Mesodermal cell (in vitro differentiated cells): Measurements from ENCODE around the gene HNRNPDL.

ENCODE experiments used
- H3K27ac ChIP-seq: 2 replicates; pipeline ENCODE4 v1.7.0; 2013; ENCODE audit warnings: mild to moderate bottlenecking, low read depth, low read length, moderate library complexity; ENCODE audit not compliant: severe bottlenecking
- H3K36me3 ChIP-seq: 2 replicates; pipeline ENCODE4 v1.7.1; 2013; ENCODE audit warnings: mild to moderate bottlenecking, low read length, moderate library complexity; ENCODE audit not compliant: control insufficient read depth, insufficient read depth
- H3K4me1 ChIP-seq: one replicate; pipeline ENCODE4 v1.7.1; 2013; ENCODE audit warnings: mild to moderate bottlenecking, low read length; ENCODE audit not compliant: insufficient read depth, control insufficient read depth, poor library complexity, severe bottlenecking
- H3K4me3 ChIP-seq: 2 replicates; pipeline ENCODE4 v1.7.0; 2013; ENCODE audit warnings: low read length, control low read depth, mild to moderate bottlenecking; ENCODE audit not compliant: insufficient read depth, poor library complexity, severe bottlenecking; ENCODE audit errors: extremely low read depth
- H3K9me3 ChIP-seq: 2 replicates; pipeline ENCODE4 v1.7.1; 2013; ENCODE audit warnings: mild to moderate bottlenecking, low read length, moderate library complexity; ENCODE audit not compliant: control insufficient read depth
- WGBS, 2 experiments: methylation state at CpG; one replicate each; pipeline ENCODE4 v1.1.5; 2013; ENCODE audit warnings: missing lambda C conversion rate in 2 of 2; ENCODE audit not compliant: insufficient coverage in 2 of 2; 5-methylcytosine and 5-hydroxymethylcytosine counted together

The HNRNPDL gene

GRCh38 chr4:82458729-82459128, 28.5 kb upstream of the HNRNPDL start:
- Histone ChIP-seq H3K4me3 (no peak overlapping the region), H3K4me1 (no peaks in the 10 kb centered on the region), H3K27ac (no peak overlapping the region), H3K9me3 (no peaks in the 10 kb centered on the region), H3K36me3 (peaks cover 57% of the 10 kb centered on the region)
- WGBS, 2 experiments, result 92% methylated on average over 1 of the region's 2 CpGs; no CpG with 5 or more reads in 1 of the 2 experiments

GRCh38 chr4:82457266-82457665, 27.0 kb upstream of the HNRNPDL start:
- Histone ChIP-seq H3K4me1 (no peaks in the 10 kb centered on the region), H3K27ac (no peak overlapping the region), H3K4me3 (no peak overlapping the region), H3K36me3 (peaks cover 60% of the 10 kb centered on the region), H3K9me3 (no peaks in the 10 kb centered on the region)
- 92 to 95% methylated on average over 3 to 4 of the region's 7 CpGs for WGBS, 2 experiments

GRCh38 chr4:82452026-82452425, 21.8 kb upstream of the HNRNPDL start:
- no peak overlapping the region for H3K27ac ChIP-seq
- no peaks in the 10 kb centered on the region for H3K4me1 ChIP-seq
- no peak overlapping the region for H3K4me3 ChIP-seq
- no peaks in the 10 kb centered on the region for H3K9me3 ChIP-seq
- WGBS, 2 experiments, result 93 to 98% methylated on average over 4 to 6 of the region's 7 CpGs
- H3K36me3 ChIP-seq, result peaks cover 82% of the 10 kb centered on the region

GRCh38 chr4:82450966-82451755, 20.9 kb upstream of the HNRNPDL start:
- Histone ChIP-seq H3K4me1 (no peaks in the 10 kb centered on the region), H3K27ac (no peak overlapping the region), H3K4me3 (no peak overlapping the region), H3K36me3 (peaks cover 79% of the 10 kb centered on the region), H3K9me3 (no peaks in the 10 kb centered on the region)
- 95% methylated on average over 12 of the region's 13 CpGs for WGBS, 2 experiments

- H3K9me3 ChIP-seq, result no peaks in the 10 kb centered on the region
- H3K36me3 ChIP-seq, result peaks cover 61% of the 10 kb centered on the region
- no peaks in the 10 kb centered on the region for H3K4me1 ChIP-seq
- 86% methylated on average over 1 of the region's 1 CpG; no CpG with 5 or more reads in 1 of the 2 experiments for WGBS, 2 experiments
- no peak overlapping the region for H3K4me3 ChIP-seq
- no peak overlapping the region for H3K27ac ChIP-seq
Measured at GRCh38 chr4:82447886-82448285, 17.6 kb upstream of the HNRNPDL start.

DNA sequence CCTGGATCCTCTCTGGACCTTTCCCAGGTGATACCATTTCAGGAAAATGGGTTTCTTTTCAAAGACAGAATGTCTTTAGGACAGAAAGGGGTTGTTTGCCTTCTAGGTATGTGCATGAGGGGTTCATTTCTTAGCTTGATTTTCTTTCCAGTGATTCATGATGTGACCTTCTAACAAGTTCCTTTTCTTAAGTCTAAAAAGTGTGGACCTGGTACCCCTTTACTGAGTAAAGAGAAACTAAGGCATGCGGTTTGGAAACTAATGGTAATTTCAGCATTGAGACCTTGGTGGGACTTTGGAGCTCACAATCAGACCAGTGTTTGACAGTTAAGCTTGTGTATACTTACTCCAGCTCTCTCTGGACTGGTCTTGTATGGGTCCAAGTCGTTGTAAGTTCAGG, 8.8 kb upstream of the HNRNPDL start:
- WGBS, 2 experiments, result 100% methylated on average over 1 of the region's 2 CpGs; no CpG with 5 or more reads in 1 of the 2 experiments
- Histone ChIP-seq H3K4me3 (no peak overlapping the region), H3K27ac (no peak overlapping the region), H3K4me1 (peaks cover 7% of the 10 kb centered on the region), H3K36me3 (peaks cover 37% of the 10 kb centered on the region), H3K9me3 (no peaks in the 10 kb centered on the region)

DNA sequence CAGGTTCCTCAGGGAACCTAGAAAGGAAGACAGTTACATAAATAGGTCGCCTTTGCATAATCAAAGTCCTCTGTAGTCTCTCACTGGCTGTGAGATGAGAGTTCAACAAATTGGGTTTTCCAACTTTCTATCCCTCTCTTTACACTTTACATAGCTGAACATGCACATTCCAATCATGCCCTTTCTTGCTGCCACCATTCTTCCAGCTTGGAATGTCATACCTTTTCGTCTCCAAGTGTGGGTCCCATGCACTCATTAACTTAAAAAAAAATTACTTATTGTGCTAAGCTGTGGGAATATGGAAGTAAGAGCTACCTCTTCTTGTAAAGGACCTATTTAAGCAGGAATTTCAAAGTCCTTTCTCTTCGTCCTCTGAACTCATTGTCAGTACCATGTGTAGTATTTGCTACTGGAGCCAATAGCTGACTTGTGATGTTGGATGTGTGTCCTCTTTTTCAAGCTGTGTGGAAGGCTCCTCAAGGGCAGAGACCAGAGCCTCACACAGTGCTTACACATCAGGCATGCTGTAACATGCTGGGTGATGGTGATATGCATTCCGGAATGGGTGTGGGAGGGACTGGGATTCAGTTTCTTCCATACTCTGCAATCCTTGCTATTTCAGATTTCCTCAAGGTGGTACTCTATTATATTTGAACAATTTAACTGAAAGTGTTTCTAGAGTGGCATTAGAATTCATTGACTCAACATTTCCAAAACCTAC, 7.2 kb upstream of the HNRNPDL start:
- no peaks in the 10 kb centered on the region for H3K9me3 ChIP-seq
- WGBS, 2 experiments, result 100% methylated on average over 1 of the region's 4 CpGs; no CpG with 5 or more reads in 1 of the 2 experiments
- H3K27ac ChIP-seq, result no peak overlapping the region
- peaks cover 11% of the 10 kb centered on the region for H3K4me1 ChIP-seq
- H3K4me3 ChIP-seq, result no peak overlapping the region
- H3K36me3 ChIP-seq, result peaks cover 35% of the 10 kb centered on the region

GRCh38 chr4:82436780-82437179, 6.5 kb upstream of the HNRNPDL start:
- 83 to 89% methylated on average over 2 to 3 of the region's 4 CpGs for WGBS, 2 experiments
- H3K27ac ChIP-seq, result no peak overlapping the region
- peaks cover 35% of the 10 kb centered on the region for H3K36me3 ChIP-seq
- no peaks in the 10 kb centered on the region for H3K9me3 ChIP-seq
- H3K4me1 ChIP-seq, result peaks cover 11% of the 10 kb centered on the region
- no peak overlapping the region for H3K4me3 ChIP-seq

DNA sequence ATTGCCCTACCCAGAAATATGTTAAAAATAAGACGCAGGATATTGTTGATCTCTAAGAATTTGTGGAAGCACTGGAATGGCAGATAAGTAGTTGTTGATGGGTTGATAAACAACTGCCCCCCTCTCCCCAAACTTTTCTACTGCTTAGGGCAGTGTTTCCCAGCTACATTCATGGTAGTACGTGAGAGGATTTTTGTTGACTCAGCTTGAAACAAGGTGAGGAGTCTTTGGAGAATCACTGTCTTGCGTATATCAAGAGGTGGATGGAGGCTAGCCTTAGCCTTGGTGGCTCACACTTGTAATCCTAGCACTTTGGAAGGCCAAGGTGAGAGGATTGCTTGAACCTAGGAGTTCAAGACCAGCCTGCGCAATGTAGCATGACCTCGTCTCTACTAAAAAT, 5.9 kb upstream of the HNRNPDL start:
- peaks cover 35% of the 10 kb centered on the region for H3K36me3 ChIP-seq
- no peak overlapping the region for H3K4me3 ChIP-seq
- no peak overlapping the region for H3K27ac ChIP-seq
- peaks cover 11% of the 10 kb centered on the region for H3K4me1 ChIP-seq
- no peaks in the 10 kb centered on the region for H3K9me3 ChIP-seq
- WGBS, 2 experiments, result 92 to 95% methylated on average over 3 to 4 of the region's 5 CpGs

GRCh38 chr4:82434949-82435348, 4.7 kb upstream of the HNRNPDL start:
- Histone ChIP-seq H3K4me3 (no peak overlapping the region), H3K9me3 (no peaks in the 10 kb centered on the region), H3K4me1 (peaks cover 11% of the 10 kb centered on the region), H3K36me3 (peaks cover 35% of the 10 kb centered on the region), H3K27ac (no peak overlapping the region)
- 100% methylated on average over 2 to 4 of the region's 7 CpGs for WGBS, 2 experiments

DNA sequence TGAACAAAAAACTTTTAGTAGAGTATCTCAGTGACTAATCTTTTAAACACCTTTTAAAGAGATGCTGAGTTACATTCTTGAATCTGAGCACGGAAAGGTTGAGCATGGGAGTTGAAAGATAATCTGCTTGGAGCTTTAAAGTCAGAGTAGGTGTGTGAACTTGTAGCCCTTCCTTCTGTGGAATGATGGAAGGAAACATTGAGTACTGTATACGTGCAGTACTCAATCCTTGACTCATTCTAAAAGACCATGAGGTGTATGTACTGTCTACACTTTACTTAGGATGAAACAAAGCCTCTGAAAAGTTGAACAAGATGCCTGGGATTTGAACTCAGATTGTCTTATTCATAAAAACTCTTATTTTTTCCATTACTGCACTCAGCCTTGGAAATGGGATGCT, 3.5 kb upstream of the HNRNPDL start:
- Histone ChIP-seq H3K4me1 (peaks cover 11% of the 10 kb centered on the region), H3K27ac (no peak overlapping the region), H3K9me3 (no peaks in the 10 kb centered on the region), H3K36me3 (peaks cover 31% of the 10 kb centered on the region), H3K4me3 (no peak overlapping the region)
- 83% methylated on average over 1 of the region's 2 CpGs; no CpG with 5 or more reads in 1 of the 2 experiments for WGBS, 2 experiments
